GM23338 (cell line): ENCODE measurements around the gene TRPM3. TPM values are rescaled to one million over a fixed set of nuclear protein-coding genes. Genes with fewer than 3 reads are reported as not detected.

Source experiments
- ATAC-seq: fragments of 200-7000 bp; cut with Tn5 transposase; 3 replicates; pipeline ENCODE4 v1.9.1; 2020
- DNase-seq: peaks from one replicate; pipeline ENCODE4 v3.0.0-alpha.2; 2015; ENCODE audit warnings: low spot score
- H2AFZ ChIP-seq: fragments of 200-600 bp; sonication (generic); 2 replicates; pipeline ENCODE4 v1.8.0; 2016; ENCODE audit warnings: antibody characterized with exemption, mild to moderate bottlenecking, moderate library complexity
- H3F3A ChIP-seq: fragments of 200-600 bp; sonication (generic); replicated peaks from 2 replicates; pipeline ENCODE4 v1.8.0; 2017; ENCODE audit warnings: antibody characterized with exemption, mixed run types, low read depth
- H3K27ac ChIP-seq: fragments of 200-600 bp; sonication (generic); 2 replicates; pipeline ENCODE4 v1.6.1; 2016; ENCODE audit warnings: low read depth
- H3K27me3 ChIP-seq: fragments of 200-600 bp; sonication (generic); 2 replicates; pipeline ENCODE4 v1.8.0; 2016; ENCODE audit warnings: mild to moderate bottlenecking, mixed run types, moderate library complexity; ENCODE audit not compliant: insufficient read depth
- H3K36me3 ChIP-seq: fragments of 200-600 bp; sonication (generic); 2 replicates; pipeline ENCODE4 v1.8.0; 2016; ENCODE audit warnings: mild to moderate bottlenecking; ENCODE audit not compliant: insufficient read depth
- H3K4me1 ChIP-seq: fragments of 200-600 bp; sonication (generic); 2 replicates; pipeline ENCODE4 v1.8.0; 2016; ENCODE audit warnings: mild to moderate bottlenecking, moderate library complexity; ENCODE audit not compliant: insufficient read depth
- H3K4me2 ChIP-seq: fragments of 200-600 bp; sonication (generic); 2 replicates; pipeline ENCODE4 v1.7.1; 2017; ENCODE audit warnings: mixed run types
- H3K4me3 ChIP-seq: fragments of 200-600 bp; sonication (generic); 2 replicates; pipeline ENCODE4 v1.6.1; 2016; ENCODE audit warnings: mixed run types
- H3K79me2 ChIP-seq: fragments of 200-600 bp; sonication (generic); replicated peaks from 2 replicates; pipeline ENCODE4 v1.8.0; 2017; ENCODE audit warnings: mild to moderate bottlenecking; ENCODE audit not compliant: insufficient read depth
- H3K9me2 ChIP-seq: fragments of 200-600 bp; sonication (generic); 2 replicates; pipeline ENCODE4 v1.8.0; 2017; ENCODE audit not compliant: insufficient read depth
- H4K20me1 ChIP-seq: fragments of 200-600 bp; sonication (generic); replicated peaks from 2 replicates; pipeline ENCODE4 v1.8.0; 2017; ENCODE audit warnings: mild to moderate bottlenecking; ENCODE audit not compliant: insufficient read depth
- H3K27ac Mint-ChIP-seq: 2 replicates; pipeline ENCODE4 v1.8.0; 2020; ENCODE audit warnings: inconsistent platforms, mild to moderate bottlenecking, moderate library complexity, mixed read lengths
- H3K27me3 Mint-ChIP-seq: 3 replicates; pipeline ENCODE4 v1.8.0; 2022; ENCODE audit warnings: low read depth, mild to moderate bottlenecking, moderate library complexity, mixed read lengths, inconsistent platforms; ENCODE audit not compliant: insufficient read depth, poor library complexity
- H3K36me3 Mint-ChIP-seq: 3 replicates; pipeline ENCODE4 v1.8.0; 2021; ENCODE audit warnings: low read depth, mild to moderate bottlenecking, inconsistent platforms, moderate library complexity, mixed read lengths
- H3K4me1 Mint-ChIP-seq: 3 replicates; pipeline ENCODE4 v1.8.0; 2020; ENCODE audit warnings: mild to moderate bottlenecking, inconsistent platforms, mixed read lengths
- H3K4me3 Mint-ChIP-seq: 3 replicates; pipeline ENCODE4 v1.8.0; 2021; ENCODE audit warnings: moderate library complexity, mild to moderate bottlenecking, inconsistent platforms, mixed read lengths
- H3K9me3 Mint-ChIP-seq: 3 replicates; pipeline ENCODE4 v1.8.0; 2020; ENCODE audit warnings: moderate library complexity, mild to moderate bottlenecking, inconsistent platforms, mixed read lengths
- CREB1 ChIP-seq: fragments of 250-450 bp; sonication (Bioruptor Pico); IDR thresholded peaks from 2 replicates; pipeline ENCODE4 v1.5.0; 2020; ENCODE audit warnings: low read depth, mild to moderate bottlenecking, moderate library complexity
- CTCF ChIP-seq, 2 experiments: fragments of 200-600 bp in 1 of 2; sonication (generic) in 1 of 2; conservative IDR thresholded peaks; 2 replicates each; pipeline versions ENCODE4 v1.5.1 to v1.6.1; 2016 to 2017; ENCODE audit warnings: antibody characterized with exemption in 2 of 2, low read depth in 2 of 2, mild to moderate bottlenecking in 2 of 2, moderate library complexity in 1 of 2
- ETS1 ChIP-seq: IDR thresholded peaks from 2 replicates; pipeline ENCODE4 v1.6.1; 2016; ENCODE audit warnings: antibody characterized with exemption
- EZH2phosphoT487 ChIP-seq: fragments of 200-600 bp; sonication (generic); IDR thresholded peaks from one replicate; pipeline ENCODE4 v1.8.1; 2018; ENCODE audit warnings: antibody characterized with exemption; ENCODE audit not compliant: unreplicated experiment
- JUNB ChIP-seq: IDR thresholded peaks from one replicate; pipeline ENCODE4 v1.6.1; 2016; ENCODE audit warnings: antibody characterized with exemption; ENCODE audit not compliant: unreplicated experiment
- NANOG ChIP-seq: IDR thresholded peaks from 2 replicates; pipeline ENCODE4 v1.6.1; 2016; ENCODE audit warnings: antibody characterized with exemption, borderline replicate concordance
- REST ChIP-seq: IDR thresholded peaks from one replicate; pipeline ENCODE4 v1.6.1; 2018; ENCODE audit warnings: antibody characterized with exemption; ENCODE audit not compliant: unreplicated experiment
- ZNF114 ChIP-seq: fragments of 250-450 bp; sonication (Bioruptor Pico); IDR thresholded peaks from 2 replicates; pipeline ENCODE4 v1.5.0; 2020; ENCODE audit warnings: mild to moderate bottlenecking, moderate library complexity
- ZNF331 ChIP-seq: fragments of 250-450 bp; sonication (Bioruptor Pico); IDR thresholded peaks from 2 replicates; pipeline ENCODE4 v1.5.0; 2020; ENCODE audit warnings: low read depth, mild to moderate bottlenecking, moderate library complexity
- ZNF462 ChIP-seq: fragments of 250-450 bp; sonication (Bioruptor Pico); IDR thresholded peaks from 2 replicates; pipeline ENCODE4 v1.5.0; 2020; ENCODE audit warnings: mild to moderate bottlenecking, moderate library complexity
- polyA plus RNA-seq: library from polyadenylated mRNA; unstranded; fragments of >200 nt; fragmentation: Nextera tagmentation; extraction: Ambion mirVana; gene quantifications from 2 replicates; pipeline ENCODE4 v1.2.1, GENCODE V29; 2016
- total RNA-seq: library from RNA; depleted of rRNA; stranded (reverse); fragments of >200 nt; shearing (Covaris generic); gene quantifications from 2 replicates; pipeline ENCODE4 v1.2.3, GENCODE V29; 2014

Gene TRPM3
- total and polyA plus RNA-seq, 2 experiments from 2014 or later: 2.8 to 8.2 TPM

GRCh38 chr9:70569791-70570190 is 551.6 kb downstream of the TRPM3 start:
- peaks cover 7% of the 10 kb centered on the region for H3K27me3 Mint-ChIP-seq
- Histone ChIP-seq H3F3A (no peaks in the 10 kb centered on the region), H3K4me2 (no peak overlapping the region), H3K27ac (no peak overlapping the region), H3K79me2 (no peaks in the 10 kb centered on the region), H3K4me3 (no peak overlapping the region), H3K9me2 (no peaks in the 10 kb centered on the region; the same call in 1 of the 2 replicates), H3K4me1 (0 out of 2 replicates have a peak, but pooled peaks cover 4% of the 10 kb centered on the region), H2AFZ (no peak overlapping the region), H3K27me3 (no peaks in the 10 kb centered on the region), H4K20me1 (no peaks in the 10 kb centered on the region), H3K36me3 (no peaks in the 10 kb centered on the region)
- H3K9me3 Mint-ChIP-seq: no peaks in the 10 kb centered on the region
- no peak overlapping the region for H3K27ac Mint-ChIP-seq
- no peak overlapping the region for H3K4me3 Mint-ChIP-seq
- TF ChIP-seq REST (no peak), NANOG (no peak), CREB1 (CRISPR knock-in tag) (no peak), ZNF114 (CRISPR knock-in tag) (no peak), ETS1 (no peak), EZH2phosphoT487 (no peak), ZNF331 (no peak), CTCF (conservative IDR thresholded peaks at IDR 0.05; ENCODE audit: low read depth in 2 of 2) (no peak), ZNF462 (no peak), JUNB (no peak)
- no peak for DNase-seq
- no peaks in the 10 kb centered on the region for H3K36me3 Mint-ChIP-seq
- ATAC-seq: no peak
- peaks cover 25% of the 10 kb centered on the region for H3K4me1 Mint-ChIP-seq
